Measurements from ENCODE around the gene ZG16B.

Gene ZG16B

GRCh38 chr16:2811703-2812471 lies 18.2 kb upstream of the ZG16B start:
- TF ChIP-seq JUND (IDR thresholded peaks at IDR 0.05; ENCODE audit: low read depth) = no peak
- no peak for DNase-seq (ENCODE audit: low read depth in 1 of 2, low spot score in 1 of 2)
- in situ Hi-C loops (cut with HindIII; ENCODE audit: low pct_unique_long_range_greater_than_20kb, low sequenced_read_pairs) = no loop called here

GRCh38 chr16:2813771-2814221 lies 16.3 kb upstream of the ZG16B start:
- no peak for TF ChIP-seq JUND (IDR thresholded peaks at IDR 0.05; ENCODE audit: low read depth)
- in situ Hi-C loops (cut with HindIII; ENCODE audit: low pct_unique_long_range_greater_than_20kb, low sequenced_read_pairs) = no loop called here
- no peak for DNase-seq (ENCODE audit: low read depth in 1 of 2, low spot score in 1 of 2)

- in situ Hi-C loops (cut with HindIII; ENCODE audit: low pct_unique_long_range_greater_than_20kb, low sequenced_read_pairs) = no loop called here
- DNase-seq (ENCODE audit: low read depth in 1 of 2, low spot score in 1 of 2) = no peak
- TF ChIP-seq JUND (IDR thresholded peaks at IDR 0.05; ENCODE audit: low read depth) = no peak
Observed at GRCh38 chr16:2814551-2815298, 15.4 kb upstream of the ZG16B start.

GRCh38 chr16:2815299-2815771 lies 14.8 kb upstream of the ZG16B start:
- in situ Hi-C loops (cut with HindIII; ENCODE audit: low pct_unique_long_range_greater_than_20kb, low sequenced_read_pairs) = no loop called here
- no peak for DNase-seq (ENCODE audit: low read depth in 1 of 2, low spot score in 1 of 2)
- TF ChIP-seq JUND (IDR thresholded peaks at IDR 0.05; ENCODE audit: low read depth) = no peak

- no peak for DNase-seq (ENCODE audit: low read depth in 1 of 2, low spot score in 1 of 2)
- in situ Hi-C loops (cut with HindIII; ENCODE audit: low pct_unique_long_range_greater_than_20kb, low sequenced_read_pairs) = no loop called here
- no peak for TF ChIP-seq JUND (IDR thresholded peaks at IDR 0.05; ENCODE audit: low read depth)
Observed at GRCh38 chr16:2816751-2817339, 13.3 kb upstream of the ZG16B start, which contains the start of gene PRSS21. TSS of gene PRSS21 (plus strand) at chr16:2817237. CDS start at chr16:2817269, 32 bp downstream.

- TF ChIP-seq JUND (IDR thresholded peaks at IDR 0.05; ENCODE audit: low read depth) = no peak
- DNase-seq (ENCODE audit: low read depth in 1 of 2, low spot score in 1 of 2) = no peak
- in situ Hi-C loops (cut with HindIII; ENCODE audit: low pct_unique_long_range_greater_than_20kb, low sequenced_read_pairs) = no loop called here
Observed at GRCh38 chr16:2817340-2818271, 12.5 kb upstream of the ZG16B start.

GRCh38 chr16:2818272-2818876 lies 11.7 kb upstream of the ZG16B start:
- in situ Hi-C loops (cut with HindIII; ENCODE audit: low pct_unique_long_range_greater_than_20kb, low sequenced_read_pairs) = no loop called here
- no peak for TF ChIP-seq JUND (IDR thresholded peaks at IDR 0.05; ENCODE audit: low read depth)
- DNase-seq (ENCODE audit: low read depth in 1 of 2, low spot score in 1 of 2) = no peak

GRCh38 chr16:2819179-2819938 lies 10.7 kb upstream of the ZG16B start:
- no peak for DNase-seq (ENCODE audit: low read depth in 1 of 2, low spot score in 1 of 2)
- no peak for TF ChIP-seq JUND (IDR thresholded peaks at IDR 0.05; ENCODE audit: low read depth)
- in situ Hi-C loops (cut with HindIII; ENCODE audit: low pct_unique_long_range_greater_than_20kb, low sequenced_read_pairs) = no loop called here

GRCh38 chr16:2819939-2820835 lies 9.9 kb upstream of the ZG16B start:
- in situ Hi-C loops (cut with HindIII; ENCODE audit: low pct_unique_long_range_greater_than_20kb, low sequenced_read_pairs) = no loop called here
- DNase-seq (ENCODE audit: low read depth in 1 of 2, low spot score in 1 of 2) = no peak
- TF ChIP-seq JUND (IDR thresholded peaks at IDR 0.05; ENCODE audit: low read depth) = no peak

- in situ Hi-C loops (cut with HindIII; ENCODE audit: low pct_unique_long_range_greater_than_20kb, low sequenced_read_pairs) = no loop called here
- DNase-seq (ENCODE audit: low read depth in 1 of 2, low spot score in 1 of 2) = no peak
- no peak for TF ChIP-seq JUND (IDR thresholded peaks at IDR 0.05; ENCODE audit: low read depth)
Observed at GRCh38 chr16:2820836-2821486, 9.1 kb upstream of the ZG16B start.

Measured in T47D (cell line).